Measurements from ENCODE around the gene AGO4.
"Not testable (repeated sequence)": the region's sequence is repeated elsewhere in the genome, so short reads cannot be mapped to it uniquely, and the experiment has no call there.

The AGO4 gene

DNA sequence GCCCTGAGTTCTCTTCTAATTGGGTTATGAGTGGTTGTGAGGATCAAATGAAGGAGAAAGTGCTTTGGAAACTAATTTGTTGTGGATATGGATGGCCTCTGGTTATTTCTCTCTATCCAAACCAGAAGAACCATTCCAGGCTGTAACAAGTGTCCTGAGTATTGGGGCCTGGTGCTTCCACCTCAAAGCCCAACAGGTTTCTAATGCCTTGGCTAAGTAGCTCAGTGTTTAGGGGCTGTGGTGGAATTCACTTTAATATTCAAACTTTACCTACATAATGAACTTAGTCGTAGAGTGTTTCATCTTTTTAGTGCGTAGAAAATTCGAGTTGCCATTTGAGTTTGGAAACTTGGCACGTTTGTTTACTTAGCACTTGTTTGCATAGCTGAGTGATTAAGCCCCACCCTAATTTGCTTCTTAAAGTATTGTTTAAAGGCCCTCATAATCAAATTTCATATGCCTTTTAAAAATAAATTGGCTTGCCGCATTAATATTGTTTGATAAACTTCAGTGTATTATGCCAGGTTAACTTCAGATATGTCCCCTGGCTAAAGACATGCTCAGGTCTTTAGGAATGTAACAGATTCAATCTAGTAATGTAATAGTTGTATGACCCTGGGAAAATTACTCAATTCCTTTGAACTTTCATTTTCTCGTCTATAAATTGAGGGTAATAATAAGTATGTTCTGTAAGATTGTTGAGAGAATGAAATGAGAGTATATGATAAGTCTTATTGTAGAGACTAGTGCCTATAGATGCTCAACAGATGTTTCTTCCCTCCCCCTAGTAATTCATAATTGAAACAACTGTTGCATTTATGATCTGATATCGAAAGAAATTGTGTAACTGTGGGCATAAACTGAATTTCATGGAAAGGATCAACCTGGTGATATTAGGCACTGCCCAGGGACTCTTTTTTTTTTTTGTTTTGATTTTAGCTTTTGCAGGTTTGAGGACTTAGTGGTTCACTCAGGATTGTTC lies 1.6 kb downstream of the AGO4 start:
- Histone ChIP-seq H3K27ac (ENCODE audit: low read length) (no peak overlapping the region), H3K27me3 (ENCODE audit: low read depth, low read length) (no peaks in the 10 kb centered on the region), H3K4me2 (ENCODE audit: low read length) (peak overlapping the region; percentile 90), H3K4me1 (ENCODE audit: low read length) (peaks cover 7% of the 10 kb centered on the region), H3K4me3 (ENCODE audit: low read length) (peak overlapping the region; percentile 85), H2AFZ (ENCODE audit: low read depth, low read length) (peak overlapping the region; percentile 52; the same call in 1 of the 2 replicates), H4K20me1 (ENCODE audit: insufficient read depth, low read length) (no peaks in the 10 kb centered on the region), H3K36me3 (replicated peaks; ENCODE audit: low read depth, low read length) (no peaks in the 10 kb centered on the region), H3K79me2 (ENCODE audit: low read length) (no peaks in the 10 kb centered on the region), H3K9ac (ENCODE audit: low read length) (peak overlapping the region; percentile 88), H3K9me3 (ENCODE audit: insufficient read depth, low read length) (no peaks in the 10 kb centered on the region)
- TF ChIP-seq EZH2phosphoT487 (IDR thresholded peaks at IDR 0.05; ENCODE audit: low read depth) = no peak
- TF ChIP-seq, protein P1, sequence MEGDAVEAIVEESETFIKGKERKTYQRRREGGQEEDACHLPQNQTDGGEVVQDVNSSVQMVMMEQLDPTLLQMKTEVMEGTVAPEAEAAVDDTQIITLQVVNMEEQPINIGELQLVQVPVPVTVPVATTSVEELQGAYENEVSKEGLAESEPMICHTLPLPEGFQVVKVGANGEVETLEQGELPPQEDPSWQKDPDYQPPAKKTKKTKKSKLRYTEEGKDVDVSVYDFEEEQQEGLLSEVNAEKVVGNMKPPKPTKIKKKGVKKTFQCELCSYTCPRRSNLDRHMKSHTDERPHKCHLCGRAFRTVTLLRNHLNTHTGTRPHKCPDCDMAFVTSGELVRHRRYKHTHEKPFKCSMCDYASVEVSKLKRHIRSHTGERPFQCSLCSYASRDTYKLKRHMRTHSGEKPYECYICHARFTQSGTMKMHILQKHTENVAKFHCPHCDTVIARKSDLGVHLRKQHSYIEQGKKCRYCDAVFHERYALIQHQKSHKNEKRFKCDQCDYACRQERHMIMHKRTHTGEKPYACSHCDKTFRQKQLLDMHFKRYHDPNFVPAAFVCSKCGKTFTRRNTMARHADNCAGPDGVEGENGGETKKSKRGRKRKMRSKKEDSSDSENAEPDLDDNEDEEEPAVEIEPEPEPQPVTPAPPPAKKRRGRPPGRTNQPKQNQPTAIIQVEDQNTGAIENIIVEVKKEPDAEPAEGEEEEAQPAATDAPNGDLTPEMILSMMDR (IDR thresholded peaks at IDR 0.05; ENCODE audit: low read depth, low read length) = no peak

DNA sequence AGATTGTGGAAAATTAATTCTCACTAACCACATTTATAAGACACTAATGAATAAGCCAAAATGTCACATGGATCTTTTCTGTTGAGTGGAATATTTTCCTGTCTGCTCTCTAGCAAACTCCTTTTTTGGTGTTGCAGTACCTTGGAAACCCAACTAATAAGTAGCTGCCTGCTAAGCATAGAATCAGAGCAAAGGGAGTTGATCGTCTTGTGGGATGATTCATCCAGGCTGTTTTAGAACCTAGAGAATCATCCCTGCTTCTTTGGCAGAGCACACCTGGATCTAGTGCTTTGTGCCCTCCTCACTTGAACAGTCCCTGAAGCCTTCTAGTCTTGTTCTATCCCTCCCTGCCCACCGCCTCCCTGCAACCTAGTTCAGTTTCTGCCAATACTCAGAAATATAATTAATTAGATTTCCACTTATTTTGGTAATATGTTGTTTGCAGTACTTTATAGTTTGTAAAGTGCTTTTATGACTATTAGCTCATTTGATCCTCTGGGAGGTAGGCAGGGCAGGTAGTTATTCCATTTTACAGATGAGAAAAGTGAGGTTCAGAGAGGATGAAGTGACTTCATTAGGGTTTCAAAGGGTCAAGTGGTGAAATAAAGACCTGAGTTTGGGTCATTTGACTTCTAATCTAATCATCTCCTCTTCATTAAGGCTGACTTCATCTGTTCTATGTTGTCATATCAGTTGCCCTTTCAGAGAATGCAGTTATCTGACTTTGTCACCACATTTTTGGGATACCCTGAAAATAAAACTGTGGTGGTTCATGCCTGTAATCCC lies 2.5 kb downstream of the AGO4 start:
- no peak overlapping the region for H3K4me3 ChIP-seq (ENCODE audit: low read length)
- no peak overlapping the region for H3K9ac ChIP-seq (ENCODE audit: low read length)
- peaks cover 7% of the 10 kb centered on the region for H3K4me1 ChIP-seq (ENCODE audit: low read length)
- no peaks in the 10 kb centered on the region for H3K27me3 ChIP-seq (ENCODE audit: low read depth, low read length)
- no peak overlapping the region for H2AFZ ChIP-seq (ENCODE audit: low read depth, low read length)
- no peaks in the 10 kb centered on the region for H3K36me3 ChIP-seq (replicated peaks; ENCODE audit: low read depth, low read length)
- no peaks in the 10 kb centered on the region for H3K79me2 ChIP-seq (ENCODE audit: low read length)
- TF ChIP-seq EZH2phosphoT487 (IDR thresholded peaks at IDR 0.05; ENCODE audit: low read depth) = no peak
- TF ChIP-seq, protein P1 (IDR thresholded peaks at IDR 0.05; ENCODE audit: low read depth, low read length) = no peak
- no peak overlapping the region for H3K4me2 ChIP-seq (ENCODE audit: low read length)
- no peak overlapping the region for H3K27ac ChIP-seq (ENCODE audit: low read length)
- no peaks in the 10 kb centered on the region for H4K20me1 ChIP-seq (ENCODE audit: insufficient read depth, low read length)
- H3K9me3 ChIP-seq (ENCODE audit: insufficient read depth, low read length) = no peaks in the 10 kb centered on the region

DNA sequence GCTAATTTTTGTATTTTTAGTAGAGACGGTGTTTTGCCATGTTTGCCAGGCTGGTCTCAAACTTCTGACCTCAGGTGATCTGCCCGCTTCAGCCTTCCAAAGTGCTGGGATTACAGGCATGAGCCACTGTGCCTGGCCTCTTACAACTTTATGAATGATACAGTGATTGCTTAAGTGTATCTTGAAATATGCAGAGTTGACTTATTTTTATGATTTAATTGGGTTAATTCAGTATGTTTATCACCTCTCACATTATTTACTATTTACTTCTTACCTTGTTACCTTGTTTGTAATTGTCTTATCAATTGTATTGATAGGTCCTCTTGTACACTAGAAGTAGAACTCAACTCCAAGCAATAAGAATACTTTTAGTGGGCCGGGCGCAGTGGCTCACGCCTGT lies 4.9 kb downstream of the AGO4 start:
- not testable (repeated sequence) for H3K27ac ChIP-seq (ENCODE audit: low read length); H3K4me1 ChIP-seq (ENCODE audit: low read length); H2AFZ ChIP-seq (ENCODE audit: low read depth, low read length); H4K20me1 ChIP-seq (ENCODE audit: insufficient read depth, low read length); H3K4me2 ChIP-seq (ENCODE audit: low read length); H3K4me3 ChIP-seq (ENCODE audit: low read length); H3K9me3 ChIP-seq (ENCODE audit: insufficient read depth, low read length); H3K36me3 ChIP-seq (replicated peaks; ENCODE audit: low read depth, low read length); H3K9ac ChIP-seq (ENCODE audit: low read length); H3K79me2 ChIP-seq (ENCODE audit: low read length); H3K27me3 ChIP-seq (ENCODE audit: low read depth, low read length)

DNA sequence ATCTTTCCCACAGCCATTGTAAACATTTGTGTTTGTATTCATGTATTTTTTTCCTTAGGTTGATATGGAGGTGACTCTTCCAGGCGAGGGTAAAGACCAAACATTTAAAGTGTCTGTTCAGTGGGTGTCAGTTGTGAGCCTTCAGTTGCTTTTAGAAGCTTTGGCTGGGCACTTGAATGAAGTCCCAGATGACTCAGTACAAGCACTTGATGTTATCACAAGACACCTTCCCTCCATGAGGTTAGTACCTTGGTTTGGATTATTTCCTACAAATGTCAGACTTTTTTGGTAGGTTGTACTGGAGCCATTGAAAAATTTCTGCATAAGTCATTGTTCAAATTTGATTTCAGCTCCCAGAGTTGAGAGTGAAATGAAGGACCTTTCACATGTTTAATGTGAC lies 17.4 kb downstream of the AGO4 start:
- Histone ChIP-seq H3K27ac (ENCODE audit: low read length) (no peak overlapping the region), H3K4me3 (ENCODE audit: low read length) (no peak overlapping the region), H3K9ac (ENCODE audit: low read length) (no peak overlapping the region), H3K4me2 (ENCODE audit: low read length) (no peak overlapping the region), H3K9me3 (ENCODE audit: insufficient read depth, low read length) (no peaks in the 10 kb centered on the region), H2AFZ (ENCODE audit: low read depth, low read length) (no peak overlapping the region), H3K4me1 (ENCODE audit: low read length) (no peaks in the 10 kb centered on the region), H3K27me3 (ENCODE audit: low read depth, low read length) (no peaks in the 10 kb centered on the region), H4K20me1 (ENCODE audit: insufficient read depth, low read length) (no peaks in the 10 kb centered on the region), H3K79me2 (ENCODE audit: low read length) (no peaks in the 10 kb centered on the region), H3K36me3 (replicated peaks; ENCODE audit: low read depth, low read length) (no peaks in the 10 kb centered on the region)
- TF ChIP-seq, protein P1 (IDR thresholded peaks at IDR 0.05; ENCODE audit: low read depth, low read length) = no peak
- no peak for TF ChIP-seq EZH2phosphoT487 (IDR thresholded peaks at IDR 0.05; ENCODE audit: low read depth)

All from OCI-LY3 (cell line).